Endothelial cell of umbilical vein (primary cell): ENCODE measurements around the gene SLC49A4. TPM values are rescaled to one million over a fixed set of nuclear protein-coding genes. Genes with fewer than 3 reads are reported as not detected.

Experiments used
- BruUV-seq: library from RNA; stranded (reverse); fragments of 400-500 nt; replicated peaks from 2 replicates; lab custom pipeline; 2021; lab: Mats Ljungman, UMichigan
- CTCF ChIA-PET: fragments of 300-600, 350-600 bp; sonication (Branson Sonifier 250); formaldehyde crosslinking; loops from one replicate; lab custom pipeline; 2021; ENCODE audit warnings: antibody characterized with exemption, inconsistent platforms; lab: Charles Lee
- POLR2A ChIA-PET: fragments of 300-600, 350-600 bp; sonication (Branson Sonifier 250); formaldehyde crosslinking; loops from one replicate; lab custom pipeline; 2021; ENCODE audit warnings: antibody characterized with exemption, inconsistent platforms; lab: Charles Lee
- DNase-seq: peaks from one replicate; pipeline ENCODE4 v3.0.0-alpha.2; 2011; ENCODE audit warnings: low read depth, low spot score
- FAIRE-seq: peaks from 2 replicates; lab custom pipeline; 2011; peaks lifted over from hg19 to GRCh38; lab: Jason Lieb, UNC
- H2AFZ ChIP-seq: 2 replicates; pipeline ENCODE4 v1.6.0; 2012; ENCODE audit warnings: low read depth, low read length, control low read depth, inconsistent platforms
- H3K27ac ChIP-seq: 2 replicates; pipeline ENCODE4 v1.5.1; 2011; ENCODE audit warnings: low read depth, mild to moderate bottlenecking, control low read depth, low read length, moderate library complexity; ENCODE audit not compliant: insufficient read depth
- H3K27me3 ChIP-seq, 2 experiments: 2 replicates each; pipeline versions ENCODE4 v1.6.0 to v1.6.1; 2011; ENCODE audit warnings: low read length in 2 of 2, mixed read lengths in 1 of 2; ENCODE audit not compliant: control insufficient read depth in 2 of 2, insufficient read depth in 2 of 2
- H3K36me3 ChIP-seq, 2 experiments: 2 replicates in 1 of 2; 3 replicates in 1 of 2; pipeline ENCODE4 v1.5.1; 2011; ENCODE audit warnings: low read length in 2 of 2, mild to moderate bottlenecking in 1 of 2, moderate library complexity in 1 of 2; ENCODE audit not compliant: control insufficient read depth in 2 of 2, insufficient read depth in 2 of 2; ENCODE audit errors: extremely low read depth in 1 of 2
- H3K4me1 ChIP-seq: 3 replicates; pipeline ENCODE4 v1.5.1; 2011; ENCODE audit warnings: mild to moderate bottlenecking, low read length; ENCODE audit not compliant: control insufficient read depth, insufficient read depth; ENCODE audit errors: extremely low read depth
- H3K4me2 ChIP-seq: 2 replicates; pipeline ENCODE4 v1.6.1; 2011; ENCODE audit warnings: low read length, control low read depth, mixed read lengths; ENCODE audit not compliant: insufficient read depth
- H3K4me3 ChIP-seq, 3 experiments: fragments of 200-600 bp in 1 of 3; sonication (generic), shearing (Covaris generic) in 1 of 3; replicated peaks in 1 of 3; 2 replicates each; pipeline ENCODE4 v1.5.1; 2011 to 2016; ENCODE audit warnings: control low read depth in 3 of 3, low read length in 3 of 3, mild to moderate bottlenecking in 2 of 3, inconsistent platforms in 1 of 3, low read depth in 1 of 3, moderate library complexity in 1 of 3; ENCODE audit not compliant: insufficient read depth in 1 of 3
- H3K79me2 ChIP-seq: 2 replicates; pipeline ENCODE4 v1.6.0; 2012; ENCODE audit warnings: low read length, inconsistent platforms; ENCODE audit not compliant: control insufficient read depth, insufficient read depth
- H3K9ac ChIP-seq: replicated peaks from 2 replicates; pipeline ENCODE3; 2011; ENCODE audit warnings: low read length, control low read depth; ENCODE audit not compliant: insufficient read depth; ENCODE audit errors: extremely low read depth
- H3K9me1 ChIP-seq: replicated peaks from 3 replicates; pipeline ENCODE4 v1.6.0; 2011; ENCODE audit warnings: mild to moderate bottlenecking, low read length; ENCODE audit not compliant: control insufficient read depth, insufficient read depth; ENCODE audit errors: extremely low read depth
- H3K9me3 ChIP-seq: replicated peaks from 2 replicates; pipeline ENCODE4 v1.5.1; 2012; ENCODE audit warnings: low read length, inconsistent platforms; ENCODE audit not compliant: control insufficient read depth, insufficient read depth
- H4K20me1 ChIP-seq: replicated peaks from 2 replicates; pipeline ENCODE3; 2011; ENCODE audit warnings: mild to moderate bottlenecking, low read length; ENCODE audit not compliant: control insufficient read depth, insufficient read depth; ENCODE audit errors: extremely low read depth
- CTCF ChIP-seq, 2 donors: IDR thresholded peaks; 1 replicate in 1 of 2; 2 replicates in 1 of 2; pipeline ENCODE4 v1.5.1; 2011; ENCODE audit warnings: low read length in 2 of 2, mild to moderate bottlenecking in 2 of 2, moderate library complexity in 2 of 2, control low read depth in 1 of 2, inconsistent platforms in 1 of 2, low read depth in 1 of 2; ENCODE audit not compliant: insufficient read depth in 1 of 2; ENCODE audit errors: extremely low read depth in 1 of 2
- EZH2 ChIP-seq: IDR thresholded peaks from 2 replicates; pipeline ENCODE4 v1.6.1; 2012; ENCODE audit warnings: borderline replicate concordance, low read depth, mild to moderate bottlenecking, moderate library complexity, low read length, inconsistent platforms; ENCODE audit not compliant: severe bottlenecking
- FOS ChIP-seq: IDR thresholded peaks from 2 replicates; pipeline ENCODE4 v1.6.1; 2011; ENCODE audit warnings: mild to moderate bottlenecking, low read length, moderate library complexity, borderline replicate concordance; ENCODE audit not compliant: insufficient read depth
- GATA2 ChIP-seq: IDR thresholded peaks from 2 replicates; pipeline ENCODE4 v1.7.0; 2011; ENCODE audit warnings: low read depth, mild to moderate bottlenecking, moderate library complexity, mixed read lengths, low read length; ENCODE audit not compliant: insufficient read length, insufficient read depth
- JUN ChIP-seq: IDR thresholded peaks from 2 replicates; pipeline ENCODE4 v1.6.1; 2011; ENCODE audit warnings: borderline replicate concordance, low read depth; ENCODE audit not compliant: insufficient read length, insufficient read depth
- MAX ChIP-seq: IDR thresholded peaks from 2 replicates; pipeline ENCODE4 v1.6.1; 2011; ENCODE audit not compliant: insufficient read depth, insufficient read length
- MYC ChIP-seq: IDR thresholded peaks from one replicate; pipeline ENCODE4 v1.6.1; 2011; ENCODE audit warnings: mild to moderate bottlenecking, low read depth, low read length
- POLR2A ChIP-seq: IDR thresholded peaks from 2 replicates; pipeline ENCODE4 v1.6.1; 2012; ENCODE audit warnings: low read depth, mild to moderate bottlenecking, control low read depth, low read length
- POLR2AphosphoS5 ChIP-seq: IDR thresholded peaks from 2 replicates; pipeline ENCODE4 v1.6.1; 2012; ENCODE audit warnings: low read depth, mild to moderate bottlenecking, control low read depth, low read length, moderate library complexity; ENCODE audit not compliant: insufficient read depth
- dilution Hi-C: fragments of 300-500 bp; cut with MboI; formaldehyde crosslinking; loops from one replicate; pipeline ENCODE4 v1.15.0; 2019; ENCODE audit warnings: low sequenced_read_pairs; ENCODE audit not compliant: extremely low pct_ligation_motif_present
- intact Hi-C: fragments of 100-400 bp; cut with micrococcal nuclease; formaldehyde crosslinking; loops from one replicate; pipeline ENCODE4 v1.10.0; 2022
- polyA plus RNA-seq, 4 experiments: library from polyadenylated mRNA; depleted of rRNA in 3 of 4; stranded (reverse) in 3 of 4; unstranded in 1 of 4; fragments of >200 nt; gene quantifications; 2 replicates each; pipeline versions ENCODE4 v1.2.1 to v1.2.3, GENCODE V29; 2011 to 2012; ENCODE audit warnings: missing spikeins in 1 of 4
- total RNA-seq: library from RNA; stranded (reverse); gene quantifications from 2 replicates; pipeline ENCODE4 v1.2.3, GENCODE V29; 2021

SLC49A4 gene
- total and polyA plus RNA-seq, 2 donors (not counting 3 experiments of a cell fraction or from before 2014, with no cell fraction given), result 10.9 to 11.6 TPM

DNA sequence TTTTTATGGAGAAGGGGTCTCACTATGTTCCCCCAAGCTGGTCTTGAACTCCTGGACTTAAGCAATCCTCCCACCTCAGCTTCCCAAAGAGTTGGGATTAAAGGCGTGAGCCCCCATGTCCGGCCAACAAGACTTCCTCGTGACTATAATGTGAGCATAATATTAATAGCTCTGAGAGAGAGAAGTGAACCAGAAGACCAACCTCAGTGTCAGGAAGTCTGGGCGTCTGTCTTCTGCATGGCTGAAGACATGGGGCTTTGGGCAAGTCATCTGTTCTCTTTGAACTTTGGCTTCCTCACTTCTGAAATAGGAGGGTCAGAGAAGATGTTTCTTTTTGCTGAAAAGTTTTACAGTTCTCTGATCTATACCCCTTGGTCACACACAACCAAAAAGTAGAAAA is 92.1 kb downstream of the SLC49A4 start:
- Histone ChIP-seq H3K4me1 (no peaks in the 10 kb centered on the region), H3K27me3 (no peaks in the 10 kb centered on the region), H2AFZ (no peak overlapping the region), H3K9me1 (peaks cover 3% of the 10 kb centered on the region), H3K36me3 (no peaks in the 10 kb centered on the region), H3K4me3 (no peak overlapping the region), H4K20me1 (no peaks in the 10 kb centered on the region), H3K27ac (no peak overlapping the region), H3K79me2 (no peaks in the 10 kb centered on the region), H3K4me2 (no peak overlapping the region), H3K9me3 (no peaks in the 10 kb centered on the region), H3K9ac (no peak overlapping the region)
- FAIRE-seq (no peak), DNase-seq (no peak)
- ChIA-PET CTCF (interaction anchor here (1.4 kb wide), 1 partner anchor 20 kb away, joined by 4 read pairs; no protein-coding TSS in a partner anchor), POLR2A (no interaction called here)
- TF ChIP-seq FOS (no peak), MYC (no peak), GATA2 (no peak), MAX (no peak), POLR2AphosphoS5 (no peak), CTCF (IDR thresholded peaks at IDR 0.05; ENCODE audit: extremely low read depth in 1 of 2, insufficient read depth in 1 of 2, low read depth in 1 of 2, low read length in 2 of 2) (no peak), EZH2 (no peak), JUN (no peak), POLR2A (no peak)
- dilution Hi-C loops (no loop called here), intact Hi-C loops (no loop called here)
- no TSS peak for BruUV-seq
